HL-60 (cell line): ENCODE measurements around the gene PDCD2L.

Source experiments
- DNase-seq, 2 experiments: peaks; one replicate each; pipeline ENCODE4 v3.0.0-alpha.2; 2010 to 2020; ENCODE audit warnings: low read depth in 1 of 2, low spot score in 1 of 2
- H3K27ac ChIP-seq: fragments of 250-450 bp; sonication (Bioruptor Pico); replicated peaks from 2 replicates; pipeline ENCODE4 v1.5.1; 2020; ENCODE audit warnings: mild to moderate bottlenecking, moderate library complexity
- H3K27me3 ChIP-seq: fragments of 250-450 bp; sonication (Bioruptor Pico); 2 replicates; pipeline ENCODE4 v1.5.1; 2021; ENCODE audit warnings: mild to moderate bottlenecking, moderate library complexity; ENCODE audit not compliant: insufficient read depth, poor library complexity, severe bottlenecking
- H3K4me3 ChIP-seq: replicated peaks from 2 replicates; pipeline ENCODE4 v1.5.1; 2011; ENCODE audit warnings: mild to moderate bottlenecking, control low read depth, low read length; ENCODE audit not compliant: insufficient read depth
- CTCF ChIP-seq: IDR thresholded peaks from one replicate; pipeline ENCODE4 v1.5.1; 2011; ENCODE audit warnings: low read length, control low read depth, inconsistent platforms; ENCODE audit not compliant: insufficient read depth
- GABPA ChIP-seq: IDR thresholded peaks from 2 replicates; pipeline ENCODE4 v1.6.1; 2012; ENCODE audit warnings: low read depth
- POLR2AphosphoS5 ChIP-seq: IDR thresholded peaks from 2 replicates; pipeline ENCODE4 v1.6.1; 2012; ENCODE audit warnings: low read depth
- REST ChIP-seq: IDR thresholded peaks from 2 replicates; pipeline ENCODE4 v1.6.1; 2012; ENCODE audit warnings: low read depth; ENCODE audit not compliant: insufficient replicate concordance
- SPI1 ChIP-seq: IDR thresholded peaks from 2 replicates; pipeline ENCODE4 v1.6.1; 2012; ENCODE audit warnings: low read depth, mild to moderate bottlenecking, borderline replicate concordance

Gene PDCD2L

GRCh38 chr19:34380639-34381241, 23.5 kb upstream of the PDCD2L start:
- Histone ChIP-seq H3K4me3 (no peak overlapping the region), H3K27me3 (no peaks in the 10 kb centered on the region), H3K27ac (no peak overlapping the region)
- TF ChIP-seq REST (no peak), POLR2AphosphoS5 (no peak), GABPA (no peak)
- DNase-seq = no peak

- H3K27me3 ChIP-seq = no peaks in the 10 kb centered on the region
- TF ChIP-seq REST (no peak), SPI1 (no peak), CTCF (no peak), POLR2AphosphoS5 (no peak; the same call in 1 of the 2 replicates), GABPA (no peak)
- no peak for DNase-seq
Measured at GRCh38 chr19:34381399-34382251, 22.6 kb upstream of the PDCD2L start.

GRCh38 chr19:34382471-34382870, 21.7 kb upstream of the PDCD2L start:
- no peak for DNase-seq
- H3K27ac ChIP-seq = no peak overlapping the region
- no peak for TF ChIP-seq GABPA
- no peak for TF ChIP-seq CTCF
- no peak for TF ChIP-seq REST
- H3K4me3 ChIP-seq = no peak overlapping the region
- H3K27me3 ChIP-seq = no peaks in the 10 kb centered on the region

More at GRCh38 chr19:34381399-34382251, 22.6 kb upstream of the PDCD2L start:
- no peak overlapping the region for H3K27ac ChIP-seq
- H3K4me3 ChIP-seq = no peak overlapping the region
